HG02943 (cell line): ENCODE results near the gene EPB41L1.

Experiments used
- ATAC-seq: cut with Tn5 transposase; IDR thresholded peaks from one replicate; pipeline ENCODE4 v1.9.1; 2021; ENCODE audit warnings: mild to moderate bottlenecking, low read depth, moderate library complexity; ENCODE audit not compliant: unreplicated experiment

Gene EPB41L1

DNA sequence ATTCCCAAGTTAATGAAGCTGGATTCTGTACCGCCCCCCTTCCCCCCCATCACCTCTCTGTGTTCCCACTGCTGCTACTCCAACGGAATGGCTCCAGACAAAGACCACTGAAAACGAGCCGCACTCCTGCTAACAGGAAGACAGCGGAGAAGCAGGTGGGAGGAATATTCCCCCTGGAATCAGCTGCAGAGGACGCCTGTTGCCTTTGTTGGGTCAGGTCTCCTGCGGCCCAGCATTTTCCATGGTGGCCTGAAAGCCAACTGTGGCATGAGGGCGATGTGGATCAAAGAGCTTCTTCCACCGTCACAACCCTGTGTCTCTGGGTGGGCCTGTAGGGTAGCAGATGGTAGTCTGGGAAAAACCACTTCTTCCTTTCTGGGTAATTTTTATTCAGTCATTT, 98.5 kb downstream of the EPB41L1 start:
- ATAC-seq = no peak

DNA sequence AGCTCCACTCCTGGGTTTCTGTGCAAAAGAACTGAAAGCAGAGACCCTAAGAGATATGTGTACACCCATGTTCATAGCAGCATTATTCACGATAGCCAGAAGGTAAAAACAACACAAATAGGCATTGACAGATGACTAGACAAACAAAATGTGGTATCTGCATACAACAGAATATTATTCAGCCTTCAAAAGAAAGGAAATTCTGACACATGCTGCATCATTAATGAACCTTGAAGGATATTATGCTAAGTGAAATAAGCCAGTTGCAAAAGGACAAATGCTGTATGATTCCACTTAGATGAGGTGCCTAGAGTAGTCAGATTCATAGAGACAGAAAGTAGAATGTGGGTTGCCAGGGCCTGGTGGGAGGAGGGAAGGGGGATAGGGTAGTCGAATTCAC, 99.5 kb downstream of the EPB41L1 start:
- no peak for ATAC-seq

- ATAC-seq = no peak
Measured at GRCh38 chr20:36255445-36255844, 100.9 kb downstream of the EPB41L1 start.

- ATAC-seq = no peak
Measured at GRCh38 chr20:36259177-36260061, 104.9 kb downstream of the EPB41L1 start.

DNA sequence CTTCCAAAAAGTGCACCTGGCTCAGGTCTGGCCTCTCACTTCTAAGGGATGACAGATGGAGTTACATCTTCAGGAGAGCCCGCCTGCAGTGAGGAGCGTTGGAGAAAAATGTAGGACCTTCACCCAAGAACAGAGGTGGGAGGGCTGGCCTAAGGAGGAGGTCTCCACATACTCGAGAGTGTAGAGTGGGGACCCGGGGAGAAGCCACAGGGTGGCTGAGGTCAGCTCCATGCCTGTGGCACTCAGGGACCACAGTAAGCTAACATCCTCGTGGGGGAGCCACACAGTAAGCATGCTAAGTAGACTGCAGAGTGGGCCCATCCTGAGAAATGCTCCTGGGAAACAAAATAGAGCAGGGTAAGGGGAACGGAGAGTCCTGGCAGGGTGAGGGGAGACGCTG, 105.8 kb downstream of the EPB41L1 start:
- ATAC-seq = no peak

DNA sequence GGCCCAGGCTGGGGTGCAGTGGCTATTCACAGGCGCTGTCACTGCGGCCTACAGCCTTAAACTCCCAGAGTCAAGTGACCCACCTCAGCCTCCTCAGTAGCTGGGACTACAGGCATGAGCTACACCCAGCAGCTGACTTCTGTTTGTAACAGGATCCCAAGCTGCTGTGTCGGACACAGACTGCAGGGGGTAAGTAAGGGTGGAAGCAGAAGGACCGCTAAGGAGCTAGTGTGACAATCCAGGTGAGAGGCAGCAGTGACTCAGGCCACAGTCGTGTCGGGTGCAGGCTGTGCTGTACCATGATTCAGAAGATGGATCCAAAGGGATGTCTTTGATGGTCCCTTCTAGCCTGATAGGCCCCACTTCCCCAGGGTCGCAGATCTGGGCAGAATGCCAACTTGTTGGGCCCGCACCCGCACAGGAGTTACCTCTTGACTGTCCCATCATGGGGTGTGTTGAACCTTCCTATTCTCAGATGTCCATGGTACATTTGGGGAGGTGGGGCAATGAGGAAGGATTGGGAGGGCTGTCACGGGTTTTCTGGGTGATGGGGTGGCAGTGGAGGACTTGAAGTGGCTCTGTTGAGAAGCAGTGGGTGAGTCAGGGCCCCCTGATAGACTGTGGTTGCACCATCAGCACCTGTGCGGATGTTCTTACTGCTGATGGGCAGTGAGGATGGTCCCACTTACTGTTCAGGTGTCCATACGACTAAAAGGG, 107.0 kb downstream of the EPB41L1 start:
- ATAC-seq = no peak

GRCh38 chr20:36262440-36262839, 107.9 kb downstream of the EPB41L1 start:
- ATAC-seq = no peak

DNA sequence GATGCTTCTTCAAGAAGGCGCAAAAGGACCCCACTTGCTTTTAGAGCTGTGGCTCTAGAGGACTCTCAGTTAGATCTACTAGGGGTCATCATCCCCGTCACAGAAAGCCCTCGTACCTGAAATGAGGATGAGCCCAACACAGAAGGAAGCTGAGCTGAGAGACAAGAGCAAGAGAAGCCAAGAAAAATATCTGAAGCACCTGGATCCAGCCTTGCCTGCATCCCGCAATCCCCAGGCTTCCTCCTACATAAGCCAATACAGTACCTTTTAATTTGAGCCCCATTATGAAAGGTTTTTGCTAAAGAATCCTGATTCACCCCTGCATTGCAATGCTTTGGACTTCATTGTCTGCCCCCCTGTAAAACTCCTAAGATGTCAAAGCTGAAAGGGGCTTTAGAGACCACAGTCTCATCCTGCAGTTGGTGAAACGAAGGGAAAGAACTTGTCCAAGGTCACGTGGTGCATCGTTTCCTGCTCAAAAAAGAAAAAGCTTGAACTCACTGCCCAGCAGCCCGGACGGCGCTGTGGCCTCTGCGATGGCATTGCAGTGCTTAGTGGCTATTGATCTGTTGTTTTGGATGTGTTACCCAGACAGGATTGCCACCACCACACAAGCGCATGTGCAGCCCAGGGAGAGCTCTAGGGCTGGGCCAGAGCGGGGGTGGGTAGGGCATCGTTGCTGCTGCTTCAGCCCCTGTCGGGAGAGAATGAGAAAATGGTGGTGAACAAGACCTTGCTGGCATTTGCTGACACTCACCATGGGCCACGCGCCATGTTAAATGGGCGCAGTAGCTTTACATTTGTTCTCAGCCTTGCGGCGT, 110.1 kb downstream of the EPB41L1 start:
- ATAC-seq = no peak

GRCh38 chr20:36266189-36266588, 111.6 kb downstream of the EPB41L1 start:
- ATAC-seq = no peak

- ATAC-seq = no peak
Measured at GRCh38 chr20:36267605-36268381, 113.3 kb downstream of the EPB41L1 start.

DNA sequence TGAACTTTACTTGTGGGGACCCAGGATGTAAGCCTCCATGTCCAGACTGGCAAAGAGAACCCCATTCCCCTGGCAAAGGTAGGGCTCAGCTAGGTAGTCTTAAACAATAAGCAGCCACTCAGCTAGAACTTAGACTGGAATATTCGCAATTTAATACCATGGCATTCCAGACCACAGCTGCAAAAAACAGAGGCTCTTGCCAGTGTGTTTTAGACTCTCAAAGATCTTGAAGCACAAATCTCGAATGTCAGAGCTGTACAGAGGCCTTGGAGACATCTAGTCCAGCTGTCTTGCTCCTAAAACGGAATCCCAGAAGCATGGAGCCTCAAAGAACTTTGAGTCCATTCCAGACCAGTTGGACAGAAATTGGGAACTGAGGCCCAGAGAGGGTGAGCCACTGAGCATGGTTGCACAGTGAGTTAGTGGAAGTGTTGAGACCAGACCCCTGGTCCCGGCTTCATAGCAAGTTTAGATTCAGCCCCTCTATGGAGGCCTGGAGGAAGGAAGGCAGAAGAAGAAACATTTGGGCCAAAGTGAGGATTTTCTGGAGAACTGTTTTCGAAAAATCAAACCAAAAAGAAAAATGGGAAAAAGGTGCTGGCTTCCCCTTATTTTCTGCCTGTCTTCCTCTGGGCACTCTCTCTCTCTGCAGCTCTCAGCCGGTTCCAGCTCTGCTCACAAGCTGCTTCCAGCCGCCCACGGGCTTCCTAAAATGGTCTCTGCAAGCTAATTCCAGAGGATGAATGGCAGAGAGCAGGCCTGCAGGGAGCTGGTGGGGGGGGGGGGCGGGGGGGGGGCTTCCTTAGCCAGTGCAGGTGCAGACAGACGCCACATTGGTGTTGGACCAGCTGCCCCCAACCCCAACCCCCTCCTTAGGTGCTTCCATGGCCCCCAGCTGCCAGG, 114.2 kb downstream of the EPB41L1 start:
- ATAC-seq = no peak

GRCh38 chr20:36269507-36269906, 115.0 kb downstream of the EPB41L1 start:
- ATAC-seq = no peak

DNA sequence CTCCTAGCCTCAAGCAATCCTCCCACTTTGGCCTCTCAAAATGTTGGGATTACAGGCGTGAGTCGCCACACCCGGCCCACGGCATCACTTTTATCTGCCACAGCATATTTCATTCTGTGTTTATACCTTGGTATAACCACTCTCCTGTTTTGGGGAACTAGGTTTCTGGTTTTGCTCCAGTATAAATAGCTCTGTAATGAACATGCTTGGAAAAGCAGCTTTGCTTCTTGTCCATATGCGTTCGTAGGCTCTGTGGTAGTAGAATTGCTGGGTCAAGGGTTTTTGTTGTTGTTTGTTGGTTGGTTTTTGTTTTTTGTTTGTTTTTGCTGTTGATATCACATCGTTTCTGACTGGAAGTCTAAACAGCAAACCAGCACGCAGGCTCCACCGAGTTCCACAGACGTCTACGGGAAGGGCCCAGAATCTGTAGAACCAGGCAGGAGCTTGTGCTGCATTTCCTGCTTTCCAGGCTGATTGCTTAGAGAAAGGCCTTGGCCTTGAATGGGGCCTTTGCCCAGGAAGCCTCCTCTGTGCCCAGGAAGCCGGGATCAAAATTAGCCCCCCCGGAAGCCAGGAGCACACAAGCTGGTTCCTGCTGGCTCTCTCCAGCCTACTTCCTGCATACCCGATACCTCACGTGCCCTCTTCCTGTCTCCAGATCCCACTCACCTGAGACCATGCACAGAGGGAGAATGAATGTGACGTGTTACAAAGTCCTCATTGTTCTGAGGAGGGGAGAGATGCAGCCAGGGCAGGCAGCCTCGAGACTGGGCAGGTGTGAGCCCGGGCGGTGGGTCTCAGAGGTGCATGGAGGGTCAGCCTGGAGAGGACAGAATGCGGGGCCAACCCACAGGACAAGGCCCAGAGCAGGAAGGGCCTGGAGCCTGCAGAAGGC, 116.5 kb downstream of the EPB41L1 start:
- no peak for ATAC-seq

GRCh38 chr20:36271639-36272546, 117.4 kb downstream of the EPB41L1 start:
- no peak for ATAC-seq

- ATAC-seq = no peak
Measured at GRCh38 chr20:36272547-36273220, 118.1 kb downstream of the EPB41L1 start.

DNA sequence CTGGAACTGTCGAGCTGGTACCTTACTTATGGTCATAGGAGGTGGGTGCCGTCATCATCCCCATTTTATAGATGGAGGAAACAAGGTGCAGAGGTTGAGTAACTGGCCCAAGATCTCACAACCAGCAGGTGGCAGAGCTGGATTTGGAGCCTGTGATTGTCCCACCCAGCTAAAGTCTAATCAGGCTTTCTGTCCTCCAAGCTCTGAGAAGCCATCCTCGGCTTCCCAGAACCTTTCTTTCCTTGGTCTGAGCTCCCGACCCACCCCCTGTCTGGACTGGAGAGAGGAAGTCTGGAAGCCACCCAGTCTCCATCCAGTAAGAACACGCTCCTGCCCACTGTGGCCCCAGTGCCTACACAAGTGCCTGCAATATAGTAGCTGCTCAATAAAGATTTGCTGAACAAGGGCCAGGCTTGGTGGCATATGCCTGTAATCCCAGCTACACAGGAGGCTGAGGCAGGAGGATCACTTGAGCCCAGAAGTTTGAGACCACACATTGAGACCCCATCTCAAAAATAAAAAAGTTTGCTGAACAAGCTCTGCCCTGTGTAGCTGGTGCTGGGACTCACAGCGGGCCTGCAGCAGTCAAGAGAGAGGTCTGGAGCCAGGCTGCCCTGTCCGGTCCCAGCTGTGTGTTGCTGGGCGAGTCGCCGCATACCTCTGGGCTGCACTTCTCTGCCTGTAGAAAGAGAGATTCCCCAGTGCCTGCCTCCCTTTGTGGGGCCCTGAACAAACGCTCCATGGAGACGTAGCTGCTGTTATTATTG, 119.1 kb downstream of the EPB41L1 start:
- no peak for ATAC-seq
